GM12892 (cell line): ENCODE results near the gene CDH4.

Experiments
- POLR2A ChIP-seq: IDR thresholded peaks from 2 replicates; pipeline ENCODE4 v1.6.1; 2011; ENCODE audit warnings: low read depth, low read length, control low read depth
- POLR2AphosphoS5 ChIP-seq: IDR thresholded peaks from 2 replicates; pipeline ENCODE4 v1.6.1; 2011; ENCODE audit warnings: low read depth, low read length, control low read depth

DNA sequence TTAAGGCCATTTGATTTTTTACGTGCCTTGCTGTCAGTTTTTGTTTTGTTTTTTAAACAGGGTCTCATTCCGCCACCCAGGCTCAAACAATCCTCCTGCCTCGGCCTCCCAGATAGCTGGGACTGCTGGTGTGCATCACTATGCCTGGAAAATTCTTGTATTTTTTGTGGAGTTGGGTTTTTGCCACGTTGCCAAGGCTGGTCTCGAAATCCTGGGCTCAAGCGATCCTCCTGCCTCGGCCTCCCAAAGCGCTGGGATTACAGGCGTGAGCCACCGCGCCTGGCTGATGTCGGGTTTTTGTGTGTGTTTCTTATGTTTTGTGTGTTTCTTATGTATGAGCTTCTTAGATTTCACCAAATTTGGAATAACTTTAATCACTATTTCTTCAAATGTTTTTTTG lies 708.8 kb downstream of the CDH4 start:
- TF ChIP-seq POLR2AphosphoS5 = no peak
- no peak for TF ChIP-seq POLR2A
